Activated gamma-delta T cell (primary cell): ENCODE measurements around the gene NIF3L1.
"Not testable (repeated sequence)": the region's sequence is repeated elsewhere in the genome, so short reads cannot be mapped to it uniquely, and the experiment has no call there.

Experiments used
- DNase-seq: peaks from one replicate; lab custom pipeline; 2025; lab: John Stamatoyannopoulos, UW

The NIF3L1 gene

DNA sequence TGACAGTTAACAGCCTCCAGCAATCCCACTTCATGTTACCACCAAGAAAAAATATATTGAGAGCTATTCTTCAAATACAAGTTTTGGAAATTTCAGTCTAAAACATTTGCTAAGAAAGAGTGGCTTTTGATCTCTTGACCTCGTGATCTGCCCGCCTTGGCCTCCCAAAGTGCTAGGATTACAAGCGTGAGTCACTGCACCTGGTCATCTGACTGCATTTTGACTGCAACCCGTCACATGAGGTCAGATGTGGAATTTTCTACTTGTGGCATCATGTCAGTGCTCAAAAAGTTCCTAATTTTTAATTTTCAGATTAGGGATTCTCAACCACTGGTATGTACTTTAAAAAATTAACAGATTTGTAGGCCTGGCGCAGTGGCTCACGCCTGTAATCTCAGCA is 15.6 kb upstream of the NIF3L1 start:
- DNase-seq: no peak

DNA sequence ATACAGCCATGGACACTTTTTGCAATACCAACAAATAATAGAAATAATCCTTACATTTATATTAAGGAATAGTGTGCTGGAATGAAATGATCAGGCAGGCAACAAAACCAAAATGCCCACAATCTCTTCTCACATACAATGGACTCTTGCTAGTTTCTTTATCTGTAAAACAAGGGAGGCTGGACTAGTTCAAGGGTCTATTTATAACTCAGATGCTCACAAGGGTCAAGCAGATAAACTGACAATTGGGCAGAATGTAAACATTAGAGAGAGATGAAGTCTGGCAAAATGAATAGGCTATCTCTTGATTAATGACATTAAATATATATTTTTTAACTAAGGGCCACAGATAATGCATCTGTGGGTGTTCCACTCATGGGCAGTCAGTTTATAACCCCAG is 11.7 kb upstream of the NIF3L1 start:
- DNase-seq: no peak

DNA sequence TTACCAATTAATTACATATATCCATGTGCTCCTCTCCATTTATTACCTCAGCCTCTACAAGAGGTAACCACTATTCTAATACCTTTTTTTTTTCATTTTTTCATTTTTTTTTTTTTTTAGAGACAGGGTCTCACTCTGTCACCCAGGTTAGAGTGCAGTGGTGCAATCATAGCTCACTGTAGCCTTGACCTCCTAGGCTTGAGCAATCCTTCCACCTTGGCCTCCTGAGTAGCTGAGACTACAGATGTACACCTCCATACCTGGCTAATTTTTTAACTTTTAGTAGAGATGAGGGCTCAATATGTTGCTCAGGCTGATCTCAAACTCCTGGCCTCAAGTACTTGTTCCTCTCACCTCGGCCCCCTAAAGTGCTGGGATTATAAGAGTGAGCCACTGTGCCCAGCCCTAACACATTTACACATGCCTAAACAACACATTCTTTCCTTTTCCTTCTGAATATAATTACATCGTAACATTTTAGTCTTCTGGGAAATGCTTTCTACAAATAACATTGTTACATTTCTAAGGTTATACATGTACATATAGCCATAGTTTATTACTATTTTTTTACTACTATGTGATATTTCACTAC is 10.8 kb upstream of the NIF3L1 start:
- DNase-seq: no peak

DNA sequence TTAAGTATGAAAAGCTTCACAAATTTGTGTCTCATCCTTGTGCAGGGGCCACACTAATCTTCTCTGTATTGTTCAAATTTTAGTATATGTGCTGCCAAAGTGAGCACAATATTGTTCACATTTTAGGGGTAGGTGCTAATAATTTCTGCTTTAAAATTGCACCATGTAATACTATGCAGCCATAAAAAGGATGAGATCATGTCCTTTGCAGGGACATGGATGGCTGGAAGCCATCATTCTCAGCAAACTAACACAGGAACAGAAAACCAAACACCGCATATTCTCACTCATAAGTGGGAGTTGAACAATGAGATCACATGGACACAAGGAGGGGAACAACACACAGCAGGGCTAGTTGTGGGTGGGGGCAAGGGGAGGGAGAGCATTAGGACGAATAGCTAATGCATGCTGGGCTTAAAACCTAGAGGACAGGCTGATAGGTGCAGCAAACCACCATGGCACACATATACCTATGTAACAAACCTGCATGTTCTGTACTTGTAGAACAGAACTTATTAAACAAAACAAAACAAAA is 7.4 kb upstream of the NIF3L1 start:
- DNase-seq: not testable (repeated sequence)

DNA sequence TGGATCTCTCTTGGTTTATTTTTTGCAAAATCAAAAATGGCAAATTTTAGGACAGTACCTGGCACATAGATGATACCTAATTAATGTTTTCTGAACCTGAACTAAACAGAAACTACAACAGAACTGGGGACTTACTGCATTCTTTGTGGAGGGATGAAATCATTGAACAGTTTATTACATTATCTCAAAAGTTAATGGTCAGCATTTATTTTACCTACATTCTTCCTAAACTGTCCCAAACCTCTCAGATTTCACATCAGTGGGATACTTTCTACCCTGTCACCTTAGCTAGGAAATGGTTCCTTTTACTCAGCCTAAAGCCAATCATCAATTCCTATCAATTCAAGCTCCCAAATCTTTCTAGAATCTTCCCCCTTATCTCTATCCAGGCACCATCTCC is 10.3 kb downstream of the NIF3L1 start:
- no peak for DNase-seq

DNA sequence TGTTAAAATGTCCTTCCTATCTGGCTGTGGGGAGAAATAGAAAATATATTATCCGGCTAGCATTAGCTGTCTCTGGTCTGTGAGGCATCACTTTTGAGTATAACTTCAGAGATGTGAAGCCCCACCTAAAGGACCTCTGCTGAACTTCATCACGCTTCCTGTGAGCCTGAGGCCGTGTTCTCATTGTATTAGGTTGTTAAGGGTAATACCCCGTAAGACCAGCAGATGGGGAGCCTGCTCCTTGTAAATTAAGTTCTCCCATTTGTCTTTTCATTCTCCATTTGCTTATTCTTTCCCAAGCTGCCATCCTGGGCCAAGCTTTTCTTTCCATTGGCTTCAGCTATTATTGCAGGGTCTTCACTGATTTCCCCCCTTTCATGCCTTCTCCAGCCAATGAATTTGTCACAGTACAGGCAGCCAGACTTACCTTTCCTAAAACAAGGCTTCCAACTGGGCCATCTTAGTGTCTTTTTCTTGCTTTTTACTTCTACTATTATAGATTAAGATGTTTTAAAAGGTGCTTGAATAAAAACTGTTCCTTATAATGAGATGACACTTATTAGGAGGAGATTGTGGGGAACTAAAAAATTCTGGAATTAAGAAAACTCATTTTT is 12.4 kb downstream of the NIF3L1 start:
- no peak for DNase-seq

DNA sequence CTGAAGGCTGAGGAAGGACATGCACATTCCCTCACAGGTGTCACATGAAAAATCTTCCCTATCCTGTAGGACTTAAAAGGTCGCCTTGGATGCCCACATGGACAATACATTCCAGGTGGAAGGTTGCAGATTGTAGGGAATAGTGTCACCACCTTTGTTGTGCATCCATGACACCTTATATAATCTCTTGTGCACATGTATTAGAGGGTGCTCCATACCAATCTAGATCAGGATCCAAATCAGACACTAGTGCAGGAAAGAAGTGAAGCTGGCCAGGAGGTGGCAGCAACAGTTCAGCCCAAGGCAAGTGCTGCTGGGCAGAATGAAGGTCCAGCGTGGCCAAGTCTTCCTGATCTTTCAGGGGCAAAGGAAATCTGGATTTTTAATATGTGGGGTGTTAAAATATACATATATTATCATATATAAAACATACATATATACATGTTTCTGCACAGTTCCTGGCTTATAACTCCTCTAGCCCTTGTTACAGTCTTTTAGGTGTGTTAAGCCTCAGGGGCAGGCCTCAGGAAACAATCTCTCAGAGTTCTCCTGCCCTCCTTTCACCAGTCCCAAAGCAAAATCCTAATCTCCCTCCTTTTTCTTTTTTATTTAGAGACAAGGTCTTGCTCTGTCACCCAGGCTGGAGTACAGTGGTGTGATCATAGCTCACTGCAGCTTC is 16.6 kb downstream of the NIF3L1 start:
- no peak for DNase-seq

DNA sequence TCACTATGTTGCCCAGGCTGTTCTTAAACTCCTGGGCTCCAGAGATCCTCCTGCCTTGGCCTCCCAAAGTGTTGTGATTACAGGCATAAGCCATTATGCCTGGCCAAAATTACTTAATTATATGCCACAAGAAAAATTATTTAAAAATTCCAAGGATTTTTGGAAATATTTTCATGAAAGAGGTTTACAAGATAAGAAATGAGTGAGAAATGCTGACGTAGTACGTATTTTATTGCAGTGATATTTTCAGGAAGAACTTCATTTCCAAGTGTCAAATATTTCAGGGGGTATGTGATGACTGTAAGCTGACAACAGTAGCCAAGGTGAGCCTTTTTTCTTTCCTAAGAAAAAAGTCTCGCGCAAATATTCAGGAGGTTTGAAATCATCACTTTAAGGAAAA is 20.8 kb downstream of the NIF3L1 start:
- no peak for DNase-seq

DNA sequence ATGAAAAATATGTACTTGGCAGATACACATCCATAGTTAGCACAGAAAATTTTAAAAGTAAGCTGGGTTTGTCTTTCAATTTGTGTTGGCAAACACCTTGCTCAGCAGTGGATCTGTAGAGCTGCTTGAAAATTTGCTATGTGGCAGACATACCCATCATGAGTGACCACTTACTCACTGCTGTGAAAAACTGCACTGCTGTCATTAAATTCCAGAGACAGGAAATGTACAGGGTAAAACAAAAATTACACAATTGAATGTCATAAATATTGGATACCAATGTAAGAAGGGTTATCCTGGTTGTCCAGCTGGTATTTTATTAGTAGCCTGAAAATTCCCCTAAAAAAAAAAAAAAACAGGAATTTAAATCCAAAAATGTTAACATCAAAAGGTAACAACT is 24.5 kb downstream of the NIF3L1 start:
- DNase-seq: no peak

DNA sequence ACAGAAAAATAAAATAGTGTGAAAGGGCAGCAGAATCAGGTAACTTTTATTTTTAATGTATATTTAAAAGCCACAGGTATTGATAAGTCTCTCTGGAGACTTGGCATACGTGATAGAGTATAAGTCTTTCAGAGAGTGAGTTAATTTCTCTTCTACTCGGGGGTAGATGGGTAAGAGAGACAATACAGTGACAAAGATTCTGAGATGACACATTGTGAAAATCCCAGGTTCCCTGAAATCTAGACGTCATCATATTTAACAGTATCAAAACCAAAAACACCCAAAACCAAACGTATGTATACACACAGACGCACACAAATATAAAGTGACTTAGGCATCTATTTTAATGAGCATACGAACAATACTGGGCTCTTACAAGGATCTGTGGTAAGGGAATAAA is 33.3 kb downstream of the NIF3L1 start:
- DNase-seq: no peak

DNA sequence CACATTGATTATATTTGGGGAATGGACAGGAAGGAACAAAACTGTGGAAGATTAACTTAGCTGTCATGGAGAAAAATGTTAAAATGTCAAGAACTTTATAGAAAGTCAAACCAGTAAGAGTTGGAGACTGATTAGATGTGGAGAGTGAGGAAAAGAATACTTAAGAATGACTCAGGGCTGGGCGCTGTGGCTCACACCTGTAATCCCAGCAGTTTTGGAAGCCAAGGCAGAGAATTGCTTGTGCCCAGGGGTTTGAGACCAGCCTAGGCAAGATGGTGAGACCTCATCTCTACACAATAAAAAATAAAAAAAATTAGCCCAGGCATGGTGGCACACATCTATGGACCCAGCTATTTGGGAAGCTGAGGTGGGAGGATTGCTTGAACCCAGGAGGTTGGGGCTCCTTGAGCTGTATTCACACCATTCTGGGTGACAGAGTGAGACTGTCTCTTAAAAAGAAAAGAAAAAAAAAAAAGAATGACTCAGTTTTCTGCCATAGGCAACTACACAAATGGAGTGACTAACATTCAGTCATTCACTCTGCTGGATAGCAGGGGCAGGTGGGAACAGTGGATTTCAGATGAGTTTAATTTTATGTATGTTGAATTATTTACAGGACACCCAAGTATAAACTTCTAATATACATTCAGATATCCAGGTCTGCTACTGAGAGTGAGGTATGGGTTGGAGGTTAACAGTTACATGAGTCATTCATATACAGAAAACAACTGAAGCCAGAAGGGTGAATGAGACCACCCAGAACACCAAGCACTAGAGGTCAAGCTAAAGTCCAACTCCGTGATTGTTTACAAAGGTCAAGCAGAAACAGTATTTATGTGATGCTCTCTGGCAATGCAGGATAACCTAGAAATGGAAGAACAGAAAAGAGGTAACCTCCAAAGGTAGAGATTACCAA is 40.4 kb downstream of the NIF3L1 start:
- DNase-seq: no peak

DNA sequence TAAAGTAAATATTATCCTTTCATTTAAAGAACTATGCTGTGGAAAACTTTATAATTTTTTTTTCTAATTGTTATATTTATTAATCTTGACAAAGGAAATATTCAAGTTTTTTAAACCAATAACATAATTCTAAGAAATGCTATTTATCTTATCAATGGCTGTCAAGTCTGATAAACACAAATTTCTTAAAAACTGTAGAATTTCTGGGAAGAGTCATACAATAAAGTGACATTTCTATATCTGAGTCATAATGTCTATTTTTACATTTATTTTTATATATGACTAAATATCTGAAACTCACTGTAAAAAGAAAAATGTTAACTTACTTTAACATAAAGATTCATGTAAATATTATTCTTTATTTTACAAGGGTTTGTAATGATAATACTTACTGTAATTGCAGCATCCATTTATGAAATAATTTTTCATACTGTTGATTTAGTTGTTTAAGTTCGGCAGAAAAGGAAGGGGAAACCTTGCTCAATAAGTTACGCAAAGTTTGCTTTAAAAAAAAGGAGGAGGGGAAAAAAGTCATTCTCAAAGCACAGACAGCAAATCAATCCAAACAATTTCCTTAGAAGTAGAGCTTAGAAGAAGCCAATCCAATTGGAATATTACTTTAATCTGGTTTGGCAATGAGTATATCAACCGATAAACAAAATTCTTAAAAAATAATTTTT is 41.9 kb downstream of the NIF3L1 start:
- no peak for DNase-seq

DNA sequence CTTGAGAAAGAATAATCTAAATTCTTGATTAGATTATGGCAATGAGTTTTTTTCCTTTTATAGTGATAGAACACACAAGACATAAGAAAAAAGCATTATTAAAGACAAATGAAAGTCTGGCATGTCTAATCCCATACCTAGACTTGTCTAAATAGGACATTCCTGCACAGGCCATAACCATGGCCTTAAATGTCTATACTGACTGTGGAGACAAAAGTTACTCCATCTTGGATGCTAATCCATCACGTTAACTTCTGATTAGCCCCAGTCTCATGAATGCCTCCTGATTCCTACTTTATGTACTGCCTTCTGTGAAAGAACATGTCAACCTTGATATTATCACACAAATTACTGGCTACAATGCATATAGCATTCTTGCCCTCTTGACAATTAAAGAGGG is 50.7 kb downstream of the NIF3L1 start:
- no peak for DNase-seq

DNA sequence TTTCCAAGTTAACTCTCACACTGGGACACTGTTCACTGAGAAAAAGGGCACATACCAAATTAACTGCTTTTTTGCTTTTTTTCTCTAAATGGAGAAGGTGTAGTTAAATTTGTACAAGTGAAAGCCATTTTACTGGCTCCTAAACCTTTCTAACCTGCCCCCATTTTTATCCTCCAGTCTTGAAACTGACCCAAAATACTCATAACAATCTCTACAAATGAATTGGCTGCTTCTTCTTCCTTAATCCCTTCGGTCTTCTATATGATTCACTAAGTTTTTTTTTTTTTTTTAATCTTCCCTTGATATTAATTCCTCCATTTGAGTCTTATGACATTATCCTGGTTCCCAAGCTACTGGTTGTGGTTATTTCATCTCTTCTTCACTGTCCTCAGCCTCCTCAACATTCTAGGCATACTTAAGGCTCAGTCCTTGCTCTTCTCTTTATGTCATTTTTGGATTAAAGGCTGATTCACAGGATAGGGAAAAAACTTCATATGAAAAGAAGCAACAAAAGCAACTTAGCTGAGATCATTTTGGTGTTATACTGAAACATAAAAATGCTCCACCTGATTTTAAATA is 54.4 kb downstream of the NIF3L1 start:
- no peak for DNase-seq

DNA sequence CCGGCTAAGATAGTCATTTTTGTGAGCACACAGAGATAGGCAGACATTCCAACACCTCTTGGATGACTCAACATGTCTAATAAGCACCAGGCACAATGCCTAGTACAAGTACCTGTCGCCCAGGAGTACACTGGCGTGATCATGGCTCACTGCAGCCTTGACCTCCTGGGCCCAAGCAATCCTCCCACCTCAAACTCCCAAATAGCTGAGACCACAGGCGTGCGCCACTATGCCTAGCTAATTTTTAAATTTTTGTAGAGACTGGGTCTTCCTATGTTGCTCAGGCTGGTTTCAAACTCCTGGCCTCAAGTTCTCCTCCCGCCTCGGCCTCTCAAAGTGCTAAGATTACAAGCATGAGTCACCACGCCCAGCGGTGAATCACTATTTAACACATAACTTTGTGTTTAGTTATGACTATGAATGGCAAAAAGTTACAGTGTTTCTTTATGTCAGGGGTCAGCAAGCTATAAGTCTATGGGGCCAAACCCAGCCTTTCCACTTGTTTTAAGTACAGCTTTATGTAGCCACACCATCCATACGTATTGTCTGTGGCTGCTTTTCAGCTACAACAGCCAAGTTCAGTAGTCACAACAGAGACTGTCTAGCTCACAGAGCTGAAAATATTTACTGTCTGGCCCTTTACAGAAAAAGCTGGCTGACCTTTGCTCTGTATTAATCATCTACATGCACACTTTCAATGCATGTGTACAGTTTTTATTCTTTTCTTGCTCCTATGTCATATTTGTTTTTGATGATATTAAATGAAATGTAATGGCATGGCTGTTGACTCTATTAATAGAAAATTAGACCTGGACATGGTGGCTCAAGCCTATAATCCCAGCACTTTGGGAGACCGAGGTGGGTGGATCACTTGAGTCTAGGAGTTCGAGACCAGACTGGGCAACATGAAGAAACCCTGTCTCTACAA is 55.6 kb downstream of the NIF3L1 start:
- no peak for DNase-seq

DNA sequence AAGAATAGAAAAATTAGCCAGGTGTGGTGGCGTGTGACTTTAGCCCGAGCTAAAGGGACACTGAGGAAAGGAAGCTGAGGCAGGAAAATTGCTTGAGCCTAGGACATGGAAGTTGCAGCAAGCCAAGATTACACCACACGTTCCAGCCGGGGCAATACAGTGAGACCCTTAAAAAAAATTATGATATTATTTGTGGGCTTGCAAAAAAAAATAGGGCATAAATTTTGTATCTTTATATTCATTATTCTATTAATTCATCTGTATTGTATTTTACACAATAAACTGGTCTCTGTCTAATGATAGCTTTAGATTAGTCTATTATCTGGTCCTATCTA is 56.2 kb downstream of the NIF3L1 start:
- DNase-seq: no peak

DNA sequence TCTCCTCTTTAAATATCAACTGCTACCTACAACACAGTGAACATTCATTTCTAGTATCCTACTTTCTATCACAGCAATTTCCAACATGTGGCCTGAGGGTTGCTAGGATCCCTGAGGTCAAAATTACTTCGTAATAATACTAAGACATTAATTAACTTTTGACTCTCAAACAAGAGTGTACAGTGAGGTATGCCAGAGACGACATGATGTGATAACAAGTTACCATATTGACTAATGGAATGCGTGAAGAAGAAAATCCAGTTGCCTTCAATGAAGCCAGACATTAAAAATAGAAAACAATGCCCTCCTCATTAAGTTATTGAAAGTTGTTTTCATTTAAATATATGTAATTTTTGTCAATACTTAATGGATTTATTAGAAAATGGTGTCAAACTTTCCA is 61.2 kb downstream of the NIF3L1 start:
- DNase-seq: no peak
